Loucy (cell line): ENCODE measurements around the gene RHOA.

Source experiments
- H2AFZ ChIP-seq: fragments of 200-600 bp; sonication (generic); 2 replicates; pipeline ENCODE4 v1.6.0; 2016; ENCODE audit warnings: antibody characterized with exemption, mild to moderate bottlenecking, low read length, moderate library complexity
- H3F3A ChIP-seq: fragments of 200-600 bp; 2 replicates; pipeline ENCODE4 v1.6.0; 2016; ENCODE audit warnings: antibody characterized with exemption, low read depth, mild to moderate bottlenecking
- H3K27me3 ChIP-seq: fragments of 200-600 bp; sonication (generic); 2 replicates; pipeline ENCODE4 v1.6.1; 2014; ENCODE audit warnings: low read length, mild to moderate bottlenecking; ENCODE audit not compliant: insufficient read depth, poor library complexity, severe bottlenecking
- H3K36me3 ChIP-seq: fragments of 200-600 bp; sonication (generic); 2 replicates; pipeline ENCODE4 v1.6.1; 2016; ENCODE audit warnings: low read length; ENCODE audit not compliant: insufficient read depth
- H3K4me1 ChIP-seq: fragments of 200-600 bp; sonication (generic); 2 replicates; pipeline ENCODE4 v1.5.1; 2014; ENCODE audit warnings: low read length, mild to moderate bottlenecking; ENCODE audit not compliant: insufficient read depth, poor library complexity, severe bottlenecking
- H3K4me2 ChIP-seq: fragments of 200-600 bp; sonication (generic); 2 replicates; pipeline ENCODE4 v1.6.0; 2014; ENCODE audit warnings: antibody characterized with exemption, low read length, low read depth, mild to moderate bottlenecking; ENCODE audit not compliant: poor library complexity, severe bottlenecking
- H3K4me3 ChIP-seq: fragments of 200-600 bp; sonication (generic); 2 replicates; pipeline ENCODE4 v1.5.1; 2014; ENCODE audit warnings: low read length, mild to moderate bottlenecking, mixed read lengths; ENCODE audit not compliant: poor library complexity, severe bottlenecking
- H3K79me2 ChIP-seq: fragments of 200-600 bp; sonication (generic); 2 replicates; pipeline ENCODE4 v1.6.1; 2014; ENCODE audit warnings: low read length; ENCODE audit not compliant: insufficient read depth
- H3K9ac ChIP-seq: fragments of 200-600 bp; sonication (generic); 2 replicates; pipeline ENCODE4 v1.6.0; 2014; ENCODE audit warnings: mild to moderate bottlenecking, low read depth, low read length, moderate library complexity; ENCODE audit not compliant: poor library complexity, severe bottlenecking
- H3K9me2 ChIP-seq: fragments of 200-600 bp; sonication (generic); replicated peaks from 2 replicates; pipeline ENCODE4 v1.6.1; 2016; ENCODE audit warnings: low read depth, low read length, mixed read lengths
- H3K9me3 ChIP-seq: fragments of 200-600 bp; sonication (generic); 2 replicates; pipeline ENCODE4 v1.6.1; 2014; ENCODE audit warnings: mild to moderate bottlenecking, antibody characterized with exemption, low read length, low read depth; ENCODE audit not compliant: insufficient read depth
- H4K20me1 ChIP-seq: fragments of 200-600 bp; sonication (generic); 2 replicates; pipeline ENCODE4 v1.6.0; 2014; ENCODE audit warnings: antibody characterized with exemption, low read length, mild to moderate bottlenecking; ENCODE audit not compliant: insufficient read depth, poor library complexity, severe bottlenecking
- CTCF ChIP-seq: fragments of 200-600 bp; sonication (generic); conservative IDR thresholded peaks from 2 replicates; pipeline ENCODE4 v1.5.1; 2014; ENCODE audit warnings: mild to moderate bottlenecking, antibody characterized with exemption, low read length
- EZH2phosphoT487 ChIP-seq: fragments of 200-600 bp; IDR thresholded peaks from 2 replicates; pipeline ENCODE4 v1.6.1; 2018; ENCODE audit warnings: antibody characterized with exemption, mild to moderate bottlenecking, moderate library complexity, borderline replicate concordance

RHOA gene

DNA sequence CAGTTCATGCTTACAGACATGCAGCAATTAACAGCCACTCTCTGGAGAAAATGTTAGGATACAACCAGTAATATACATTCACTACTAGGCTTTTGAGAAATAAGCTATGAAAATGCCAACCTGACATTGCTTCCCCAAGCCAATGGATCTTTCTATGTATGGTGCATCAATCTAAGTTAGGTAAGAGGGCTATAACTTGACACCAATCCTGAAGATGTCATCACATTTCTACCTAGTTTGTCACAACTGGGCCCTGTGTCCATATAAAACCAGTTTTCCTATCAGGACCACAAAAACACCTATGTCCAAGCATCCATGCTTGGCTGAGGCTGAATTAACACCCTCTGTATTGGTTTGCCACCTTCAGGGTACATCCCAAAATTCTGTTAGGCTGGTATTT lies 39.8 kb downstream of the RHOA start:
- TF ChIP-seq EZH2phosphoT487, result no peak
- TF ChIP-seq CTCF, result no peak
- H3K36me3 ChIP-seq, result peaks cover 72% of the 10 kb centered on the region; the same call in 1 of the 2 replicates
- H3F3A ChIP-seq, result no peaks in the 10 kb centered on the region
- H4K20me1 ChIP-seq, result peaks cover 58% of the 10 kb centered on the region
- H3K4me1 ChIP-seq, result no peaks in the 10 kb centered on the region
- H3K27me3 ChIP-seq, result no peaks in the 10 kb centered on the region
- peaks cover 66% of the 10 kb centered on the region for H3K79me2 ChIP-seq
- H3K4me2 ChIP-seq, result no peak overlapping the region
- H3K9me3 ChIP-seq, result no peaks in the 10 kb centered on the region
- H3K4me3 ChIP-seq, result no peak overlapping the region
- H2AFZ ChIP-seq, result no peak overlapping the region
- H3K9me2 ChIP-seq, result no peaks in the 10 kb centered on the region
- no peak overlapping the region for H3K9ac ChIP-seq

GRCh38 chr3:49370585-49371290 lies 41.0 kb downstream of the RHOA start:
- TF ChIP-seq CTCF, result no peak
- no peak for TF ChIP-seq EZH2phosphoT487
- Histone ChIP-seq H2AFZ (no peak overlapping the region), H4K20me1 (peaks cover 51% of the 10 kb centered on the region), H3K9me3 (no peaks in the 10 kb centered on the region), H3K27me3 (no peaks in the 10 kb centered on the region), H3K4me1 (no peaks in the 10 kb centered on the region), H3K79me2 (peaks cover 63% of the 10 kb centered on the region), H3K4me2 (no peak overlapping the region), H3F3A (no peaks in the 10 kb centered on the region), H3K36me3 (peaks cover 84% of the 10 kb centered on the region; the same call in 1 of the 2 replicates), H3K4me3 (no peak overlapping the region), H3K9ac (no peak overlapping the region), H3K9me2 (no peaks in the 10 kb centered on the region)

- no peak overlapping the region for H3K9ac ChIP-seq
- H3K79me2 ChIP-seq, result peaks cover 10% of the 10 kb centered on the region; the same call in 1 of the 2 replicates
These were observed 49.2 kb downstream of the RHOA start for GRCh38 chr3:49362561-49362960.

More at GRCh38 chr3:49362561-49362960, 49.2 kb downstream of the RHOA start:
- Histone ChIP-seq H3K4me1 (peaks cover 7% of the 10 kb centered on the region), H2AFZ (no peak overlapping the region), H3K9me3 (no peaks in the 10 kb centered on the region), H3K9me2 (no peaks in the 10 kb centered on the region), H3K27me3 (no peaks in the 10 kb centered on the region), H4K20me1 (no peaks in the 10 kb centered on the region), H3K4me3 (no peak overlapping the region), H3K36me3 (peaks cover 80% of the 10 kb centered on the region), H3F3A (peaks cover 6% of the 10 kb centered on the region; the same call in 1 of the 2 replicates), H3K4me2 (no peak overlapping the region)
- TF ChIP-seq EZH2phosphoT487 (no peak), CTCF (no peak)
